ENCODE results near the gene VAC14.
A peak's percentile ranks its signal among the peaks of the same experiment; 100 is the strongest.
"Not testable (repeated sequence)": the region's sequence is repeated elsewhere in the genome, so short reads cannot be mapped to it uniquely, and the experiment has no call there.

Gene VAC14

DNA sequence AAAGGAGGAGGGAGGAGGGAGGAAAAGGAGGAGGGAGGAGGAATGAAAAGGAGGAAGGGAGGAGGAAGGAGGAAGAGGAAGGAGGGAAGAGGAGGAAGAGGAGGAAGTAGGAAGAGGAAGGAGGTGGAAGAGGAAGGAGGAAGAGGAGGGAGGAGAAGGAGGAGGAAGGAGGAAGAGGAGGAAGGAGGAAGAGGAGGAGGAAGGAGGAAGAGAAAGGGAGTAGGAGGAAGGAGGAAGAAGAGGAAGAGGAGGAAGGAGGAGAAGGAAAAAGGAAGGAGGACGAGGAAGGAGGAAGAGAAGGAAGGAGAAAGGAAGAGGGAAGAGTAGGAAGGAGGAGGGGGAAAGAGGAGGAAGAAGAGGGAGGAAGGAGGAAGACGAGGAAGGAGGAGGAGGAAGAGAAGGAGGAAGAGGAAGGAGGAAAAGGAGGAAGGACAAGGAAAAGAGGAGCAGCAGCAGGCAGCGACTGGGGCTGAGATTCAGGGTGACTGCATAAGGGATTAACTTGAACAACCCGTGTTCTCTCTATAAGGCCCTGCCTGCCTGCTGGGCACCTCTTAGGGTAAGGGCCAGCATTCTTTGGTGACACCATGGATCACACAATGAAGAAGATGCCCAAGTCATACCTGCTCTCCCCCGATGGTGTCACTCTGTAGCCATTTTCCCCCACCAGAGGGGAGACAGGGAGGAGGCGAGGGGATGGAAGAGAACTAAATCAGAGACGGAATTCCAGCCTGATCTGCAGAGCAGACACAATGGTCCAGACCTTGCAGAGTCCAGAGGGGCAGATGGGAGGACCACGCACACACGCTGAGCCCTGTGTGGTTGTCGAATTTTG is 156.0 kb downstream of the VAC14 start:
- DNase-seq (ENCODE audit: low spot score): no peak

GRCh38 chr16:70643264-70643663 is 157.7 kb downstream of the VAC14 start:
- DNase-seq (ENCODE audit: low spot score): not testable (repeated sequence)

DNA sequence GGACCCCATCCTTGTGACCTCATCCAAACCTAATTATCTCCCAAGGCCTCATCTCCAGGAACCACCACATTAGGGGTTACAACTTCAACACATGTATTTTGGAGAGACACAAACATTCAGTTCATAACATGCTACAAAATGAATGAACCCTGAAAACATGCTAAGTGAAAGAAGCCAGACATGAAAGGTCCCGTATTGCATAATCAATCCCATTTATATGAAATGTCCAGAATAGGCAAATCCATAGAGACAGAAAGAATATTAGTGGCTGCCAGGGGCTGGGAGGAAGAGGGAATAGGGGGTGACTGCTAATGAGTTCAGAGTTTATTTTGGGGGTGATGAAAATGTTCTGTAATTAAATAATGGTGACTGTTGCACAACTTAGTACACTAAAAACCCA is 158.3 kb downstream of the VAC14 start:
- DNase-seq (ENCODE audit: low spot score): no peak

DNA sequence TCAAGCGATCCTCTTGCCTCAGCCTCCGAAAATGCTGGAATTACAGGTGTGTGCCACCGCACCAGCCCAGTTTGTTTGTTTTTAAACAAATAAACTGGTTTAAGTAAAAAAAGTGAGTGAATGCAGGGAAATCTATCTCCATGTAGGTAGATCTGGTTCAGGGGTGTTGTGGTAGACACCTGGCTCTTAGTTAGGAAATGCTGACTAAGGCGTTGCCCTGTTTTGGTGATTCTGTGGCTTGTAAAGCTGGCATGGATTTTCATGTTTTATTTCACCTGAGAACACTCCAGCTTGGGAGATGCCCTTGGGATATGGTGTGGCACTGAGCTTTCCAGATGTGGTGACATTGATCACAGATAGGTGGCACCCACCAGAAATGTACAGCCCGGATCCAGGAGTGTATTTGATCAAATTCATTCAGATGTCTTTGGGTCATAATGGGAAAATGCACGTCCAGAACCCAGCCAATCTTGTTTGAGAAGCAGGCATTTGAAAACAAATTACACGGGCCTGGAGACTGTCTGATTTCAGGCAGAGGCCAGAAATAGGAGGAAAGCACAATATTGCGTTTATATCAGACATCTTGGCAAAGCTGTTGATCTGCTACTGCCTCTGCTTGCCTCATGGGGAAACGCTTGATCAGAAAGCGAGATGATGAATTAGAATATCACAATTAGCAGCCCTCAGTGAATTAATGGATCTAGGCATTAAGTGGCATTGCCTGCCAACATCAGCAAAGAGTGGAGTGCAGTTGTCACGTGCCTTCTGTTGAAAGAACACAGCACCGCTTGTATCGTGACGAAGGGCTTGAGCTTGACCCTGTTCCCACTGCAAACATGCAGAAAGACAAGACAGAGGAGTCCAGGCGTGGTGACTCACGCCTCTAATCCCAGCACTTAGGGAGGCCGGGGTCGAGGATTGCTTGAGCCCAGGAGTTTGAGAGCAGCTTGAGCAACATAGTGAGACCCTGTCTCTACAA is 161.9 kb downstream of the VAC14 start:
- peak; percentile 52 for DNase-seq (ENCODE audit: low spot score)

All from Ammon's horn (tissue), 1 donor.